Measurements from ENCODE around the gene PTPN1. TPM values are rescaled to one million over a fixed set of nuclear protein-coding genes. Genes with fewer than 3 reads are reported as not detected.

Gene PTPN1
- total and polyA plus RNA-seq, 2 donors (not counting 1 experiment from before 2014, with no cell fraction given), result 20.0 to 28.7 TPM

DNA sequence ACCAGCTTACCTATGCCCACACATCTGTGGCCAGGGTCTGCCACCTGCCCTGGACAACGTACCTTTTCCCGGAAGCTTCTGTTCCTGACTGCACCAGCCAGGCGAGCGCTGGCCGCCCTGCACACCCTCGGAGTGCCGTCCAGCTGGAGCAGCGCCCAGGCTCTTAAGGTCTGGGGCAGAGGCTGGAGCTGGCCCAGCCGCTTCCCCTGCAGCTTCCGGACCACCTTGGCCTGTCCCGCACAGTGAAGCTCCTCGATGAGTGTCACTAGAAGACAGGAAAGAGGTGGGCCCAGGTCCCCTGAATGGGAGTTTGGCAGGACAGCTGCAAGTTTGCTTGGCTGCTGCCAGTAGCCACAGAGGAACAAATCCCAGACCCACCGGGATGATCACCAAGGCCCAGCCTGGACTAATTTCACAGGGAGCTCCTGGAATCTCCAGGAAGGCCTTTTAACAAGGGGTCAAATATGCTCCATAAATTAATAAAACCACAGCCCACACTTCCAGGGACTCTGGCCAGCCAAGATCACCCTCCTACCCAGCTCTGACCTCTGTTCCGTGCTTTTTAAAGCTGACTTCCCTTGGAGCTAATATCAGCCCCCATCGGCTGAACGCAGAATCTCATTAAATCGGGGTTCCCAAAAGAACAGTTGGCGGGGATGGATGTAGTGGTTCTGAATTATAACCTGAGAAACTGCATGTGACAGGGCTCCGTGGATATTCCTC lies 82.3 kb downstream of the PTPN1 start:
- Histone ChIP-seq H3K27me3 (ENCODE audit: control insufficient read depth, insufficient read depth, low read length) (no peaks in the 10 kb centered on the region), H3K9ac (ENCODE audit: insufficient read depth, low read length) (no peak overlapping the region), H3K4me3 (replicated peaks in 1 of 4; ENCODE audit: control extremely low read depth in 1 of 4, insufficient read depth in 1 of 4, low read depth in 3 of 4, low read length in 4 of 4) (no peak overlapping the region), H3K27ac (ENCODE audit: insufficient read depth, low read length) (no peak overlapping the region), H3K4me1 (ENCODE audit: control insufficient read depth, extremely low read depth, insufficient read depth, low read length) (no peaks in the 10 kb centered on the region), H3K4me2 (ENCODE audit: extremely low read depth, insufficient read depth, low read length) (no peak overlapping the region), H3K9me3 (ENCODE audit: control insufficient read depth, insufficient read depth, low read depth, low read length) (no peaks in the 10 kb centered on the region), H2AFZ (ENCODE audit: low read length) (no peak overlapping the region), H4K20me1 (ENCODE audit: control insufficient read depth, extremely low read depth, insufficient read depth, low read length) (no peaks in the 10 kb centered on the region), H3K36me3 (ENCODE audit: control insufficient read depth, insufficient read depth, low read length) (no peaks in the 10 kb centered on the region), H3K79me2 (ENCODE audit: control insufficient read depth, insufficient read depth, low read length) (no peaks in the 10 kb centered on the region)
- DNase-seq (ENCODE audit: low read depth in 2 of 2), result peak in 1 of 2 donors; percentile 30
- TF ChIP-seq CTCF (conservative IDR thresholded peaks at IDR 0.05 in 1 of 2, IDR thresholded peaks at IDR 0.05 in 1 of 2; ENCODE audit: low read depth in 1 of 2, low read length in 2 of 2), result no peak
- TF ChIP-seq EZH2 (IDR thresholded peaks at IDR 0.05; ENCODE audit: low read length, missing control alignments), result no peak

DNA sequence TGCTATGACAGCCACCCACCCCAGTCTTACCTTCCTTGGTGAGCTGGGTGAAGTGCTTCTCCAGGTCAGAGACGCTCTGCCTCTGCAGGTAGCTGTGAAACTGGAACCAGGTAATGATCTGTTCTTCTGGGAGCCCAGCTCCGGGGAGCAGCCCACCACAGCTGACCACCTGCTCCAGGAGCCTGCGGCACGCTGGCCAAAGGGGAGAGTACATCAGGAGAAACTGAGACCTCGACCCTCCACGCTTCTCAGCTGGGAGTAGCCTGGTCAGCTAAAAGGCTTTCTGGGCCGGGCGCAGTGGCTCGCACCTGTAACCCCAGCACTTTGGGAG lies 82.8 kb downstream of the PTPN1 start:
- no peak overlapping the region for H3K27ac ChIP-seq (ENCODE audit: insufficient read depth, low read length)
- H3K4me1 ChIP-seq (ENCODE audit: control insufficient read depth, extremely low read depth, insufficient read depth, low read length), result no peaks in the 10 kb centered on the region
- no peak overlapping the region for H3K4me3 ChIP-seq (replicated peaks in 1 of 4; ENCODE audit: control extremely low read depth in 1 of 4, insufficient read depth in 1 of 4, low read depth in 3 of 4, low read length in 4 of 4)
- H3K4me2 ChIP-seq (ENCODE audit: extremely low read depth, insufficient read depth, low read length), result no peak overlapping the region
- no peaks in the 10 kb centered on the region for H3K36me3 ChIP-seq (ENCODE audit: control insufficient read depth, insufficient read depth, low read length)
- DNase-seq (ENCODE audit: low read depth in 2 of 2), result no peak
- TF ChIP-seq EZH2 (IDR thresholded peaks at IDR 0.05; ENCODE audit: low read length, missing control alignments), result no peak
- TF ChIP-seq CTCF (conservative IDR thresholded peaks at IDR 0.05 in 1 of 2, IDR thresholded peaks at IDR 0.05 in 1 of 2; ENCODE audit: low read depth in 1 of 2, low read length in 2 of 2), result no peak
- H2AFZ ChIP-seq (ENCODE audit: low read length), result no peak overlapping the region
- no peaks in the 10 kb centered on the region for H3K79me2 ChIP-seq (ENCODE audit: control insufficient read depth, insufficient read depth, low read length)
- H3K27me3 ChIP-seq (ENCODE audit: control insufficient read depth, insufficient read depth, low read length), result no peaks in the 10 kb centered on the region
- no peak overlapping the region for H3K9ac ChIP-seq (ENCODE audit: insufficient read depth, low read length)
- H4K20me1 ChIP-seq (ENCODE audit: control insufficient read depth, extremely low read depth, insufficient read depth, low read length), result no peaks in the 10 kb centered on the region
- no peaks in the 10 kb centered on the region for H3K9me3 ChIP-seq (ENCODE audit: control insufficient read depth, insufficient read depth, low read depth, low read length)

DNA sequence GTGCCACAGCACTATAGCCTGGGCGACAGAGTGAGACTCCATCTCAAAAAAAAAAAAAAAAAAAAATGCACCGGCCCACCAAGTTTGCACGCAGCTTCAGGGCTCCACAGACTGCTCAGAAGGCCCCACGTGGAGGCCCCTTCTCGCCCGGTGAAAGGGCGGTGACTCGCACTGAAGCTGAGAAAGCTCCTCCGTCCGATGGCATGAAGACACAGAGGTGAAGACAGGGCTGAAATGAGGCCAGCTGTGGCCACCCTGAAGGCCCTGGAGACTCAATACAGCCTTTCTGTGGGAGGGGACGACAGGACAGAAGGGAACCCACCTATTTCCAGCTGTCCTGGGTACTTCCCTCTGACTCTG lies 84.0 kb downstream of the PTPN1 start:
- Histone ChIP-seq H4K20me1 (ENCODE audit: control insufficient read depth, extremely low read depth, insufficient read depth, low read length) (no peaks in the 10 kb centered on the region), H3K4me2 (ENCODE audit: extremely low read depth, insufficient read depth, low read length) (no peak overlapping the region), H3K4me1 (ENCODE audit: control insufficient read depth, extremely low read depth, insufficient read depth, low read length) (no peaks in the 10 kb centered on the region), H3K9ac (ENCODE audit: insufficient read depth, low read length) (no peak overlapping the region), H3K27me3 (ENCODE audit: control insufficient read depth, insufficient read depth, low read length) (no peaks in the 10 kb centered on the region), H3K27ac (ENCODE audit: insufficient read depth, low read length) (no peak overlapping the region), H3K36me3 (ENCODE audit: control insufficient read depth, insufficient read depth, low read length) (no peaks in the 10 kb centered on the region), H3K79me2 (ENCODE audit: control insufficient read depth, insufficient read depth, low read length) (no peaks in the 10 kb centered on the region), H3K4me3 (replicated peaks in 1 of 4; ENCODE audit: control extremely low read depth in 1 of 4, insufficient read depth in 1 of 4, low read depth in 3 of 4, low read length in 4 of 4) (no peak overlapping the region), H3K9me3 (ENCODE audit: control insufficient read depth, insufficient read depth, low read depth, low read length) (no peaks in the 10 kb centered on the region), H2AFZ (ENCODE audit: low read length) (no peak overlapping the region)
- TF ChIP-seq EZH2 (IDR thresholded peaks at IDR 0.05; ENCODE audit: low read length, missing control alignments) (no peak), CTCF (conservative IDR thresholded peaks at IDR 0.05 in 1 of 2, IDR thresholded peaks at IDR 0.05 in 1 of 2; ENCODE audit: low read depth in 1 of 2, low read length in 2 of 2) (no peak)
- DNase-seq (ENCODE audit: low read depth in 2 of 2), result no peak
